SK-N-SH treated with all-trans-retinoic acid at 6 μM for 48 hours (cell line): ENCODE data around the gene LARP4B.

Experiments
- ARNTL ChIP-seq: fragments of 450-650 bp; formaldehyde crosslinking; IDR thresholded peaks from 2 replicates; pipeline ENCODE4 v1.5.0; 2020; ENCODE audit warnings: low read depth, mild to moderate bottlenecking, moderate library complexity, borderline replicate concordance
- CSDC2 ChIP-seq: fragments of 250-450 bp; sonication (Bioruptor Pico); IDR thresholded peaks from 2 replicates; pipeline ENCODE4 v1.5.0; 2020; ENCODE audit warnings: mild to moderate bottlenecking, moderate library complexity
- GLIS3 ChIP-seq: fragments of 250-450 bp; sonication (Bioruptor Pico); IDR thresholded peaks from 2 replicates; pipeline ENCODE4 v1.5.0; 2020; ENCODE audit warnings: mild to moderate bottlenecking, moderate library complexity
- SNAI2 ChIP-seq: fragments of 250-450 bp; sonication (Bioruptor Pico); IDR thresholded peaks from 2 replicates; pipeline ENCODE4 v1.5.0; 2020; ENCODE audit warnings: mild to moderate bottlenecking, moderate library complexity
- TCF4 ChIP-seq: fragments of 250-450 bp; sonication (Bioruptor Pico); IDR thresholded peaks from 2 replicates; pipeline ENCODE4 v1.8.0; 2021; ENCODE audit warnings: mild to moderate bottlenecking, moderate library complexity, borderline replicate concordance
- ZC3H10 ChIP-seq: fragments of 250-450 bp; sonication (Bioruptor Pico); IDR thresholded peaks from 2 replicates; pipeline ENCODE4 v1.5.1; 2021; ENCODE audit warnings: mild to moderate bottlenecking, moderate library complexity
- ZFP3 ChIP-seq: fragments of 250-450 bp; sonication (Bioruptor Pico); IDR thresholded peaks from 2 replicates; pipeline ENCODE4 v1.5.0; 2020; ENCODE audit warnings: mild to moderate bottlenecking, moderate library complexity
- ZFP30 ChIP-seq: fragments of 450-650 bp; formaldehyde crosslinking; IDR thresholded peaks from 2 replicates; pipeline ENCODE4 v1.5.0; 2022; ENCODE audit warnings: mild to moderate bottlenecking, moderate library complexity
- ZNF70 ChIP-seq: fragments of 450-650 bp; formaldehyde crosslinking; IDR thresholded peaks from 2 replicates; pipeline ENCODE4 v1.5.0; 2020; ENCODE audit warnings: mild to moderate bottlenecking, moderate library complexity
- TF ChIP-seq, protein P1 (sequence below): fragments of 250-450 bp; sonication (Bioruptor Pico); IDR thresholded peaks from 2 replicates; pipeline ENCODE4 v1.5.1; 2021; ENCODE audit warnings: mild to moderate bottlenecking, moderate library complexity

DNA sequence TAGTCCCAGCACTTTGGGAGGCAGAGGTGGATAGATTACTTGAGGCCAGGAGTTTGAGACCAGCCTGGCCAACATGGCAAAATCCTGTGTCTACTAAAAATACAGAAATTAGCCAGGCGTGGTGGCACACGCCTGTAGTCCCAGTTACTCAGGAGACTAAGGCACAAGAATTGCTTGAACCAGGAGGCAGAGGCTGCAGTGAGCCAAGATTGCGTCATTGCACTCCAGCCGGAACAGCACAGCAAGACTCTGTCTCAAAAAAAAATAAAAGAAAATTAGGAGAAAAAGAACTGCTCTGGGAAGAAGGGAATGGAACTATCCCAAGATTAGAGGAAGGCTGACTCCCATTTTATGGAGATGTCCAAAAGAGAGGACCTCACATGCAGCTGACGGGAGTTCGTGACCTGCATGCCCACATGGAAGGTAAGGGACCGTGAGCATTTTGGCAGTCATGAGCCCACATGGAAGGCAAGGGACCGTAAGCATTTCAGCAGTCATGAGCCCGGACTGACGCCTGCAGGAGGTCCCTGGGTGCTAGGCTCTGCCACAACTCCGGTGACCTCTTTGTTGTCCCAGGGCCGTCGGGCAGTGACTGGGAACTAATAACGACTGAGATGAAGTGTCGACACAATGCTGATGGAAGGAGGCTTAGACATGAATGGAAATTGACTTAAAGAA, 38.1 kb upstream of the LARP4B start:
- TF ChIP-seq ZFP3 (CRISPR knock-in tag): no peak
- no peak for TF ChIP-seq CSDC2 (CRISPR knock-in tag)
- TF ChIP-seq ZC3H10 (CRISPR knock-in tag): no peak
- no peak for TF ChIP-seq SNAI2
- no peak for TF ChIP-seq ARNTL (CRISPR knock-in tag)
- no peak for TF ChIP-seq TCF4 (CRISPR knock-in tag)
- TF ChIP-seq ZFP30 (CRISPR knock-in tag): no peak
- no peak for TF ChIP-seq GLIS3
- TF ChIP-seq, protein P1, sequence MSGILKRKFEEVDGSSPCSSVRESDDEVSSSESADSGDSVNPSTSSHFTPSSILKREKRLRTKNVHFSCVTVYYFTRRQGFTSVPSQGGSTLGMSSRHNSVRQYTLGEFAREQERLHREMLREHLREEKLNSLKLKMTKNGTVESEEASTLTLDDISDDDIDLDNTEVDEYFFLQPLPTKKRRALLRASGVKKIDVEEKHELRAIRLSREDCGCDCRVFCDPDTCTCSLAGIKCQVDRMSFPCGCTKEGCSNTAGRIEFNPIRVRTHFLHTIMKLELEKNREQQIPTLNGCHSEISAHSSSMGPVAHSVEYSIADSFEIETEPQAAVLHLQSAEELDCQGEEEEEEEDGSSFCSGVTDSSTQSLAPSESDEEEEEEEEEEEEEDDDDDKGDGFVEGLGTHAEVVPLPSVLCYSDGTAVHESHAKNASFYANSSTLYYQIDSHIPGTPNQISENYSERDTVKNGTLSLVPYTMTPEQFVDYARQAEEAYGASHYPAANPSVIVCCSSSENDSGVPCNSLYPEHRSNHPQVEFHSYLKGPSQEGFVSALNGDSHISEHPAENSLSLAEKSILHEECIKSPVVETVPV: no peak
- TF ChIP-seq ZNF70 (CRISPR knock-in tag): no peak
